Measurements from ENCODE around the gene CAMSAP1. TPM values are rescaled to one million over a fixed set of nuclear protein-coding genes. Genes with fewer than 3 reads are reported as not detected.
A peak's percentile ranks its signal among the peaks of the same experiment; 100 is the strongest.

CAMSAP1 gene
- polyA plus RNA-seq, 1 donor from 2014 or later = 58.5 TPM

GRCh38 chr9:135864447-135865049 lies 42.8 kb downstream of the CAMSAP1 start:
- Histone ChIP-seq H3K4me3 (ENCODE audit: low read length) (no peak overlapping the region), H3F3A (ENCODE audit: insufficient read depth, low read length, poor library complexity, severe bottlenecking) (no peaks in the 10 kb centered on the region), H3K27ac (ENCODE audit: low read length) (no peak overlapping the region), H4K20me1 (ENCODE audit: insufficient read depth) (peaks cover 26% of the 10 kb centered on the region), H3K36me3 (ENCODE audit: insufficient read depth, low read length) (no peaks in the 10 kb centered on the region), H3K9ac (ENCODE audit: low read length) (no peak overlapping the region), H2AFZ (ENCODE audit: low read depth, low read length) (no peak overlapping the region), H3K9me3 (ENCODE audit: low read length) (no peaks in the 10 kb centered on the region), H3K4me2 (ENCODE audit: low read length) (no peak overlapping the region), H3K9me2 (ENCODE audit: insufficient read depth, low read length) (no peaks in the 10 kb centered on the region), H3K27me3 (ENCODE audit: insufficient read depth, low read depth, low read length) (no peaks in the 10 kb centered on the region), H3K79me2 (replicated peaks; ENCODE audit: insufficient read depth, low read length) (peaks cover 82% of the 10 kb centered on the region)
- TF ChIP-seq SMC3 (conservative IDR thresholded peaks at IDR 0.05; ENCODE audit: poor library complexity) = peak; percentile 85
- TF ChIP-seq TAF1 (IDR thresholded peaks at IDR 0.05; ENCODE audit: low read depth) = no peak
- TF ChIP-seq EZH2 (IDR thresholded peaks at IDR 0.05; ENCODE audit: borderline replicate concordance, insufficient read depth, low read length, poor library complexity, severe bottlenecking) = no peak
- TF ChIP-seq POLR2AphosphoS5 (IDR thresholded peaks at IDR 0.05) = no peak
- peak; percentile 68 for TF ChIP-seq RAD21 (conservative IDR thresholded peaks at IDR 0.05)
- TF ChIP-seq CTCF (IDR thresholded peaks at IDR 0.05; ENCODE audit: poor library complexity, severe bottlenecking) = peak; percentile 82
- no peak for TF ChIP-seq MXI1 (conservative IDR thresholded peaks at IDR 0.05; ENCODE audit: poor library complexity, severe bottlenecking)
- TF ChIP-seq, protein P1, sequence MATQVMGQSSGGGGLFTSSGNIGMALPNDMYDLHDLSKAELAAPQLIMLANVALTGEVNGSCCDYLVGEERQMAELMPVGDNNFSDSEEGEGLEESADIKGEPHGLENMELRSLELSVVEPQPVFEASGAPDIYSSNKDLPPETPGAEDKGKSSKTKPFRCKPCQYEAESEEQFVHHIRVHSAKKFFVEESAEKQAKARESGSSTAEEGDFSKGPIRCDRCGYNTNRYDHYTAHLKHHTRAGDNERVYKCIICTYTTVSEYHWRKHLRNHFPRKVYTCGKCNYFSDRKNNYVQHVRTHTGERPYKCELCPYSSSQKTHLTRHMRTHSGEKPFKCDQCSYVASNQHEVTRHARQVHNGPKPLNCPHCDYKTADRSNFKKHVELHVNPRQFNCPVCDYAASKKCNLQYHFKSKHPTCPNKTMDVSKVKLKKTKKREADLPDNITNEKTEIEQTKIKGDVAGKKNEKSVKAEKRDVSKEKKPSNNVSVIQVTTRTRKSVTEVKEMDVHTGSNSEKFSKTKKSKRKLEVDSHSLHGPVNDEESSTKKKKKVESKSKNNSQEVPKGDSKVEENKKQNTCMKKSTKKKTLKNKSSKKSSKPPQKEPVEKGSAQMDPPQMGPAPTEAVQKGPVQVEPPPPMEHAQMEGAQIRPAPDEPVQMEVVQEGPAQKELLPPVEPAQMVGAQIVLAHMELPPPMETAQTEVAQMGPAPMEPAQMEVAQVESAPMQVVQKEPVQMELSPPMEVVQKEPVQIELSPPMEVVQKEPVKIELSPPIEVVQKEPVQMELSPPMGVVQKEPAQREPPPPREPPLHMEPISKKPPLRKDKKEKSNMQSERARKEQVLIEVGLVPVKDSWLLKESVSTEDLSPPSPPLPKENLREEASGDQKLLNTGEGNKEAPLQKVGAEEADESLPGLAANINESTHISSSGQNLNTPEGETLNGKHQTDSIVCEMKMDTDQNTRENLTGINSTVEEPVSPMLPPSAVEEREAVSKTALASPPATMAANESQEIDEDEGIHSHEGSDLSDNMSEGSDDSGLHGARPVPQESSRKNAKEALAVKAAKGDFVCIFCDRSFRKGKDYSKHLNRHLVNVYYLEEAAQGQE (IDR thresholded peaks at IDR 0.05; ENCODE audit: borderline replicate concordance) = no peak
- TF ChIP-seq EP300 (conservative IDR thresholded peaks at IDR 0.05; ENCODE audit: poor library complexity, severe bottlenecking) = no peak

- TF ChIP-seq TAF1 (IDR thresholded peaks at IDR 0.05; ENCODE audit: low read depth) (no peak), MXI1 (conservative IDR thresholded peaks at IDR 0.05; ENCODE audit: poor library complexity, severe bottlenecking) (no peak), CTCF (IDR thresholded peaks at IDR 0.05; ENCODE audit: poor library complexity, severe bottlenecking) (no peak), POLR2AphosphoS5 (IDR thresholded peaks at IDR 0.05) (no peak), EP300 (conservative IDR thresholded peaks at IDR 0.05; ENCODE audit: poor library complexity, severe bottlenecking) (no peak), EZH2 (IDR thresholded peaks at IDR 0.05; ENCODE audit: borderline replicate concordance, insufficient read depth, low read length, poor library complexity, severe bottlenecking) (no peak), SMC3 (conservative IDR thresholded peaks at IDR 0.05; ENCODE audit: poor library complexity) (no peak), RAD21 (conservative IDR thresholded peaks at IDR 0.05) (no peak)
- TF ChIP-seq, protein P1 (IDR thresholded peaks at IDR 0.05; ENCODE audit: borderline replicate concordance) = no peak
- Histone ChIP-seq H3K79me2 (replicated peaks; ENCODE audit: insufficient read depth, low read length) (peaks cover 73% of the 10 kb centered on the region), H2AFZ (ENCODE audit: low read depth, low read length) (no peak overlapping the region), H3K9me2 (ENCODE audit: insufficient read depth, low read length) (no peaks in the 10 kb centered on the region), H3K9me3 (ENCODE audit: low read length) (no peaks in the 10 kb centered on the region), H3K9ac (ENCODE audit: low read length) (no peak overlapping the region), H4K20me1 (ENCODE audit: insufficient read depth) (peaks cover 26% of the 10 kb centered on the region), H3F3A (ENCODE audit: insufficient read depth, low read length, poor library complexity, severe bottlenecking) (no peaks in the 10 kb centered on the region), H3K27ac (ENCODE audit: low read length) (no peak overlapping the region), H3K36me3 (ENCODE audit: insufficient read depth, low read length) (no peaks in the 10 kb centered on the region), H3K27me3 (ENCODE audit: insufficient read depth, low read depth, low read length) (no peaks in the 10 kb centered on the region), H3K4me2 (ENCODE audit: low read length) (no peak overlapping the region), H3K4me3 (ENCODE audit: low read length) (no peak overlapping the region)
Measured at GRCh38 chr9:135862809-135863208, 44.5 kb downstream of the CAMSAP1 start.

Measured in neural cell (in vitro differentiated cells).